Endothelial cell of umbilical vein (primary cell): ENCODE measurements around the gene PRM3. TPM values are rescaled to one million over a fixed set of nuclear protein-coding genes. Genes with fewer than 3 reads are reported as not detected.

Experiments
- BruUV-seq: library from RNA; stranded (reverse); fragments of 400-500 nt; replicated peaks from 2 replicates; lab custom pipeline; 2021; lab: Mats Ljungman, UMichigan
- CTCF ChIA-PET: fragments of 300-600, 350-600 bp; sonication (Branson Sonifier 250); formaldehyde crosslinking; loops from one replicate; lab custom pipeline; 2021; ENCODE audit warnings: antibody characterized with exemption, inconsistent platforms; lab: Charles Lee
- POLR2A ChIA-PET: fragments of 300-600, 350-600 bp; sonication (Branson Sonifier 250); formaldehyde crosslinking; loops from one replicate; lab custom pipeline; 2021; ENCODE audit warnings: antibody characterized with exemption, inconsistent platforms; lab: Charles Lee
- DNase-seq: peaks from one replicate; pipeline ENCODE4 v3.0.0-alpha.2; 2011; ENCODE audit warnings: low read depth, low spot score
- FAIRE-seq: peaks from 2 replicates; lab custom pipeline; 2011; peaks lifted over from hg19 to GRCh38; lab: Jason Lieb, UNC
- H2AFZ ChIP-seq: 2 replicates; pipeline ENCODE4 v1.6.0; 2012; ENCODE audit warnings: low read depth, low read length, control low read depth, inconsistent platforms
- H3K27ac ChIP-seq: 2 replicates; pipeline ENCODE4 v1.5.1; 2011; ENCODE audit warnings: low read depth, mild to moderate bottlenecking, control low read depth, low read length, moderate library complexity; ENCODE audit not compliant: insufficient read depth
- H3K27me3 ChIP-seq, 2 experiments: 2 replicates each; pipeline versions ENCODE4 v1.6.0 to v1.6.1; 2011; ENCODE audit warnings: low read length in 2 of 2, mixed read lengths in 1 of 2; ENCODE audit not compliant: control insufficient read depth in 2 of 2, insufficient read depth in 2 of 2
- H3K36me3 ChIP-seq, 2 experiments: 2 replicates in 1 of 2; 3 replicates in 1 of 2; pipeline ENCODE4 v1.5.1; 2011; ENCODE audit warnings: low read length in 2 of 2, mild to moderate bottlenecking in 1 of 2, moderate library complexity in 1 of 2; ENCODE audit not compliant: control insufficient read depth in 2 of 2, insufficient read depth in 2 of 2; ENCODE audit errors: extremely low read depth in 1 of 2
- H3K4me1 ChIP-seq: 3 replicates; pipeline ENCODE4 v1.5.1; 2011; ENCODE audit warnings: mild to moderate bottlenecking, low read length; ENCODE audit not compliant: control insufficient read depth, insufficient read depth; ENCODE audit errors: extremely low read depth
- H3K4me2 ChIP-seq: 2 replicates; pipeline ENCODE4 v1.6.1; 2011; ENCODE audit warnings: low read length, control low read depth, mixed read lengths; ENCODE audit not compliant: insufficient read depth
- H3K4me3 ChIP-seq, 3 experiments: fragments of 200-600 bp in 1 of 3; sonication (generic), shearing (Covaris generic) in 1 of 3; replicated peaks in 1 of 3; 2 replicates each; pipeline ENCODE4 v1.5.1; 2011 to 2016; ENCODE audit warnings: control low read depth in 3 of 3, low read length in 3 of 3, mild to moderate bottlenecking in 2 of 3, inconsistent platforms in 1 of 3, low read depth in 1 of 3, moderate library complexity in 1 of 3; ENCODE audit not compliant: insufficient read depth in 1 of 3
- H3K79me2 ChIP-seq: 2 replicates; pipeline ENCODE4 v1.6.0; 2012; ENCODE audit warnings: low read length, inconsistent platforms; ENCODE audit not compliant: control insufficient read depth, insufficient read depth
- H3K9ac ChIP-seq: replicated peaks from 2 replicates; pipeline ENCODE3; 2011; ENCODE audit warnings: low read length, control low read depth; ENCODE audit not compliant: insufficient read depth; ENCODE audit errors: extremely low read depth
- H3K9me1 ChIP-seq: replicated peaks from 3 replicates; pipeline ENCODE4 v1.6.0; 2011; ENCODE audit warnings: mild to moderate bottlenecking, low read length; ENCODE audit not compliant: control insufficient read depth, insufficient read depth; ENCODE audit errors: extremely low read depth
- H3K9me3 ChIP-seq: replicated peaks from 2 replicates; pipeline ENCODE4 v1.5.1; 2012; ENCODE audit warnings: low read length, inconsistent platforms; ENCODE audit not compliant: control insufficient read depth, insufficient read depth
- H4K20me1 ChIP-seq: replicated peaks from 2 replicates; pipeline ENCODE3; 2011; ENCODE audit warnings: mild to moderate bottlenecking, low read length; ENCODE audit not compliant: control insufficient read depth, insufficient read depth; ENCODE audit errors: extremely low read depth
- CTCF ChIP-seq, 2 donors: IDR thresholded peaks; 1 replicate in 1 of 2; 2 replicates in 1 of 2; pipeline ENCODE4 v1.5.1; 2011; ENCODE audit warnings: low read length in 2 of 2, mild to moderate bottlenecking in 2 of 2, moderate library complexity in 2 of 2, control low read depth in 1 of 2, inconsistent platforms in 1 of 2, low read depth in 1 of 2; ENCODE audit not compliant: insufficient read depth in 1 of 2; ENCODE audit errors: extremely low read depth in 1 of 2
- EZH2 ChIP-seq: IDR thresholded peaks from 2 replicates; pipeline ENCODE4 v1.6.1; 2012; ENCODE audit warnings: borderline replicate concordance, low read depth, mild to moderate bottlenecking, moderate library complexity, low read length, inconsistent platforms; ENCODE audit not compliant: severe bottlenecking
- FOS ChIP-seq: IDR thresholded peaks from 2 replicates; pipeline ENCODE4 v1.6.1; 2011; ENCODE audit warnings: mild to moderate bottlenecking, low read length, moderate library complexity, borderline replicate concordance; ENCODE audit not compliant: insufficient read depth
- GATA2 ChIP-seq: IDR thresholded peaks from 2 replicates; pipeline ENCODE4 v1.7.0; 2011; ENCODE audit warnings: low read depth, mild to moderate bottlenecking, moderate library complexity, mixed read lengths, low read length; ENCODE audit not compliant: insufficient read length, insufficient read depth
- JUN ChIP-seq: IDR thresholded peaks from 2 replicates; pipeline ENCODE4 v1.6.1; 2011; ENCODE audit warnings: borderline replicate concordance, low read depth; ENCODE audit not compliant: insufficient read length, insufficient read depth
- MAX ChIP-seq: IDR thresholded peaks from 2 replicates; pipeline ENCODE4 v1.6.1; 2011; ENCODE audit not compliant: insufficient read depth, insufficient read length
- MYC ChIP-seq: IDR thresholded peaks from one replicate; pipeline ENCODE4 v1.6.1; 2011; ENCODE audit warnings: mild to moderate bottlenecking, low read depth, low read length
- POLR2A ChIP-seq: IDR thresholded peaks from 2 replicates; pipeline ENCODE4 v1.6.1; 2012; ENCODE audit warnings: low read depth, mild to moderate bottlenecking, control low read depth, low read length
- POLR2AphosphoS5 ChIP-seq: IDR thresholded peaks from 2 replicates; pipeline ENCODE4 v1.6.1; 2012; ENCODE audit warnings: low read depth, mild to moderate bottlenecking, control low read depth, low read length, moderate library complexity; ENCODE audit not compliant: insufficient read depth
- dilution Hi-C: fragments of 300-500 bp; cut with MboI; formaldehyde crosslinking; loops from one replicate; pipeline ENCODE4 v1.15.0; 2019; ENCODE audit warnings: low sequenced_read_pairs; ENCODE audit not compliant: extremely low pct_ligation_motif_present
- intact Hi-C: fragments of 100-400 bp; cut with micrococcal nuclease; formaldehyde crosslinking; loops from one replicate; pipeline ENCODE4 v1.10.0; 2022
- polyA plus RNA-seq, 4 experiments: library from polyadenylated mRNA; depleted of rRNA in 3 of 4; stranded (reverse) in 3 of 4; unstranded in 1 of 4; fragments of >200 nt; gene quantifications; 2 replicates each; pipeline versions ENCODE4 v1.2.1 to v1.2.3, GENCODE V29; 2011 to 2012; ENCODE audit warnings: missing spikeins in 1 of 4
- total RNA-seq: library from RNA; stranded (reverse); gene quantifications from 2 replicates; pipeline ENCODE4 v1.2.3, GENCODE V29; 2021

Gene PRM3
- total and polyA plus RNA-seq, 2 donors (not counting 3 experiments of a cell fraction or from before 2014, with no cell fraction given) = not detected

- no peaks in the 10 kb centered on the region for H3K4me1 ChIP-seq
- H3K9me1 ChIP-seq = no peaks in the 10 kb centered on the region
- intact Hi-C loops = no loop called here
- dilution Hi-C loops = no loop called here
- DNase-seq (no peak), FAIRE-seq (no peak)
- no peaks in the 10 kb centered on the region for H3K36me3 ChIP-seq
- H3K9ac ChIP-seq = no peak overlapping the region
- H3K4me3 ChIP-seq = no peak overlapping the region
- H3K79me2 ChIP-seq = no peaks in the 10 kb centered on the region
- H4K20me1 ChIP-seq = no peaks in the 10 kb centered on the region
- H3K4me2 ChIP-seq = no peak overlapping the region
- no peaks in the 10 kb centered on the region for H3K27me3 ChIP-seq
- BruUV-seq = no TSS peak
- TF ChIP-seq GATA2 (no peak), POLR2A (no peak), FOS (no peak), CTCF (IDR thresholded peaks at IDR 0.05; ENCODE audit: extremely low read depth in 1 of 2, insufficient read depth in 1 of 2, low read depth in 1 of 2, low read length in 2 of 2) (no peak), MAX (no peak), POLR2AphosphoS5 (no peak), MYC (no peak), JUN (no peak), EZH2 (no peak)
- H2AFZ ChIP-seq = no peak overlapping the region
- no peaks in the 10 kb centered on the region for H3K9me3 ChIP-seq
- POLR2A ChIA-PET = no interaction called here
- H3K27ac ChIP-seq = no peak overlapping the region
- CTCF ChIA-PET = interaction anchor here (1.2 kb wide), 1 partner anchor 11 kb away, joined by 4 read pairs; no protein-coding TSS in a partner anchor
Measured at GRCh38 chr16:11265124-11265523, 8.3 kb downstream of the PRM3 start.
